OCI-M1 (cell line): ENCODE data around the gene LMO1.

ENCODE experiments used
- DNase-seq: peaks from one replicate; lab custom pipeline; 2025; lab: John Stamatoyannopoulos, UW

LMO1 gene

DNA sequence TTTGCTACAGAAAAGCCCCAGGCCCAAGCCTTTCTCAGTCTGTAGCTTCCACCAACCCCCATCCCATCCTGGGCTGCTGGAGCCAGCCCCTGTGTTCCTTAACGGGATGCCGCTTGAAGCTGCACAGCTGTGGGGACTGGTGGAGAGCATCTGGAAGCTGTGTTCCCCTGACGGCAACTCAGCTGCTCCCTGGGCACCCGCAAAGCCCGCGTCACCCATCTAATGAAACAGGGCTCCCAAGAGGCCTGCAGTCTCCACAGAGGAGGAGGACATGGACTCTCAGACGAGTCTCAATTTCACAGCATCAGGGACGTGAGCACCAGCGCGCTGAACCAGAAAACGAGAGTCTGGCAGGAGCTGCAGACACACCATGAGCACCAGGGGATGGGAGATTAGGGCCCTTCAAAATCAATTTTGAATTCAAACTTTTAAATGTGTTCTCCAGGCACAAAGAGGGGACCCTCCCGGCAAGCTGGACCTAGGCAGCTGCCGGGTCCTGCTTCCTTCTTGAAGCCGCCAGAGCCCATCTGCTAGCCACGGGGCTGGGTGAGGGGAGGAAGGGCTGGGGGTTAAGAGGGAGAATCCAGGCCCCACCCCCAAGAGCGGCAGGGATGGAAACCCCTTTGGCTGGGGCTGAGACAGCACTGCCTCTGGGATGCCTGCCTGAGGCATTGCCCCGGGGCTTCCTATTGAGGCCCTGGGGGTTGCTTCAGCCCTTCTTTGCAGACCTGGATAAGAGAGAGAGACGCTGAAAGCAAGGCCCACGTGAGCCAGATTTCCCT is 21.0 kb downstream of the LMO1 start:
- DNase-seq = no peak

DNA sequence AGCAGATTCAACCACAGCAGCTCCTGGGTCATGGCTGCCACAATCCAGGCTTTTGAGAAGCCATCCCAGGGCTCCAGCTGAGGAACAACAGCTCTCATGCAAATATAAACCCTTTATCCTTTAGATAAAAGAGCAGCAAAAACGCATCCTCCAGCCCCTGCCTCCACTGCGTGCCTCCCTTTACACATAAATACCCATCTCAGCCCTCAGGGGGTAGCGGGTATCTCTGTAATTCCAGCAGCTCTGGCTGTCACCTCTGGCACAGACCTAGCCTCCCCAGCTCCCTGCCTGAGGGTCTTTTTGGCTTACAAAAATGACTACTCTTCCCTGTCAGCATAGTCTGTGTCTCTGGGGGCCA is 21.6 kb downstream of the LMO1 start:
- DNase-seq = no peak

DNA sequence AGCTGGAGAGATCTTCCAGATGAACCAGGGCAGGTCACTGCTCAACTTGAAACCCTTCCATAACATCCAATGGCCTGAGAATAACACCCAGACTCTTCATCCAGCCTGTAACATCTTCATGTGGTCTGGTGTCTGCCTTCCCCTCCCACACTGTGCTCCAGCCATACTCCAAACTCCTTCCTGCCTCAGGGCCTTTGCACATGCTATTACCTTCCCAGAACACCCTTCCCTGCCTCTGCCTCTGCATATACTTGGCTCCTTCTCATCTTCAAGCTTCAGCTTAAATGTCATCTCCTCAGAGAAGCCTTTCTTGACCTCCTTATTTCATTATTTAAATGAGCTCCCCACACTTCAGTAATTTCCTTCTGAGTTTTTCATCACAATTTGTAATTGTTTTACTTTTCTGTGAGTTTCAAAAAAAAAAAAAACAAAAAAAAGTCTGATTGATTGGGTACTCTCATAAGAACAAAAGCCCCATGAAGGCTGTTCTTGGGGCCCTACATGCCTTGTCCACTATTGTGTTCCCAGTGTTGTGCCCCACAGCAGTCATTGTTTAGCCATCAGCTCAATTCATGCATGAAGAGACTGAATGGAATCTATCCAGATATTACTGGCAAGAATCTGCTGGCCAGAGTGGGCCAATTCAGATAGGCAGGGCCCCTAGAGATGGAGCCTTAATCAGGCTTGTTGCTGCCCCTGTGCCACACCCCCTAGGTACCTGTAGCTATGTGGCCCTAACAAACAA is 22.1 kb downstream of the LMO1 start:
- DNase-seq = no peak

DNA sequence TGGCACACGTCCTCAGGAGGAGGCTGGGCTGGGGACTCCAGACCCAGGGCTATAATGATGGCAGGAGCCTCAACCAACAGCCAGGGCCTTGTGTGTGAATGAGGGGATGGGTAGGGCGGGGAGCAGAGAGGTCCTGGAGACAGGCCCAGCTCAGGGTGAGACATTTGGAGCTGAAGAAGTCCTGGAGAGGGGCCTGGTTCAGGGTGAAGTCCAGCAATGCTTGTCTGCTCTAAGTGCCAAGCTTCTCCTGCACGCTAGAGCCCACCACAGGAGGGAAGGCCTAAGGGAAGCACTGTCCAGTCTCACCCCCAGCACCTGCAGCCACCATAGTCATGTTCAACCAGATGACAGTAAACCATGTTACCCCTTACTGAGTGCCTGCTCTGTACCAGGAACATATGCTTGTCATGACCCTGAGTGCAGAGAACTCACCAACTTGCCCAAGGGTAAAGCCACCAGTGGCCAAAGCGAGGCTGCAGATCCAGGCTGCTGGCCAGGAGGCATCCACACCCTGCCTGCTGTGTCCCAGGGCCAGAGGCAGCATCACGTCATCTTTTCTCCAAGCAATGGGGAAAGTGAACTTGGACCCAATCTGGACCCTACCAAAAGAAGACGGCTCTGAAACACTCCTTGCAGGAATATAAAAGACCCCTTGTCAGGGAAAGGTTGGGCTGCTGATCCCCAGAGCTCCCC is 24.0 kb downstream of the LMO1 start:
- no peak for DNase-seq

DNA sequence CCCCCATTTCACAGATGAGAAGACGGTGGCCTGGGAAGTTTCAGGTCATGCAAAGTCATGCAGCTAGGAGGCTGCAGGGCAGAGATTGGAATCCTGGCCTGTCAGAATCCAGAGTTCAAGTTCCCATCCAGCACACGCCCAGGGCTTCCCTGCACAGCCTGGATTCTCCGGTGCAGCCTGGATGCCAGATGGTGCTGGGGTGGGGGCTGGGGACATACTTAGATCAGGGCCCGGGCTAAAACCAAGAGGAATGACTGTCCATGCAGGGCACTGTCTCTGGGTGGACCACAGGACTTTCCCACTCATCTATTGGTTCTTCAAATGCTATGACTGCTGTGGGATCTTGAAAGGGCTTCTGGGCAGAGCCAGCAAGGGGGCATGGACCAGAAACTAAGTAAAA is 24.6 kb downstream of the LMO1 start:
- DNase-seq = no peak

DNA sequence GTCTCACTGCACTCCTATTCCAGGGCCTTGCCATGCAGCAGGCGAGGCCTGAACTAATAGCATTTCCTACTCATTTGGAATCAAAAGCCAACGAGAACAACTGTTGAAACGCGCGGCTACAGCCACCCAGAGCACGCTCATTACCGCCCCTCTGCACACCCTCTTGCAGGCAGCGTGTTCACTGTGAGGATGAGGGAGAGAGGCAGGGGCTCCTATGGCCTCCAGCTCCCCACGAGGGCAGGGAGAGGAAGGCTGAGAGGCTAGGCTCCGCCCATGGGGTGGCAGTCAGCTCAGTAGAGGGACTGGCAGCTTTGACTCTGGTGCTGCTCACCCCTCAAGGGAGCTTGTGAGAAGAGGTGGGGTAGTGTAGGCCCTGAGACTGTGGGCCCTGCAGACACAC is 26.2 kb downstream of the LMO1 start:
- DNase-seq = no peak

DNA sequence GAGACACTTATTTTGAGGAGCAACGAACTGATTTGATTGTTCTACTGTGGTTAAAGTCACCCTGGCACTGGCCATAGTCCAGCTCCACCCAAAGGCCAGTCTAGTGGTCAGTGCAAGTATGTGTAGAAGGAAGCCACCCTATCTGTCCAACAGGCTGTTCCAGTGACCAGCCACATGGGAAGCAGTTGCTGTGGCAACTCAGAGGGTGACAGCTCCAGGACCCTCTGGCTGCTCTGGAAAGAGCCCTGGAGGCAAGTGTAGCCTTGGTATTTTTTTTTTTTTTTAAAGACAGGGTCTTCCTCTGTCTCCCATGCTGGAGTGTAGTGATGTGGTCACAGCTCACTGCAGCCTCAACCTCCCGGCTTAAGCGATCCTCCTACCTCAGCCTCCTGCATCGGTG is 27.8 kb downstream of the LMO1 start:
- DNase-seq = no peak

DNA sequence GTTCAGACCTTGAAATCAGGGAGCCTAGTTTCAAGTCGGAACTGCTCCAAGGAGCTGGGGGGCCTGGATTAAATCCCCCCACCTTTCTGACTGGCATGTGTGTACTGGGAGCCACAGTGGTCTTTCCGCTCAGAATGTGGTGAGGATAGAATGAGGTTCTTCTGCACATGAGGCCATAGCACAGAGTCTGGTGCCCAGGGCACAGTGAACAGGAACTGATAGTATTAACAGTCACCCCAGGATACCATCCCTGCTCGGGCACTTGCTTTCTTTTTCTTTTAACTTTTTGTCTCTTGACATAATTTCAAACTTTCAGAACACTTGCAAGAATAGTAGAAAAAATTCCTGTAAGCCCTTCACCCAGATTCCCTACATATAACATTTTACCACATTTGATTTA is 28.8 kb downstream of the LMO1 start:
- DNase-seq = no peak

DNA sequence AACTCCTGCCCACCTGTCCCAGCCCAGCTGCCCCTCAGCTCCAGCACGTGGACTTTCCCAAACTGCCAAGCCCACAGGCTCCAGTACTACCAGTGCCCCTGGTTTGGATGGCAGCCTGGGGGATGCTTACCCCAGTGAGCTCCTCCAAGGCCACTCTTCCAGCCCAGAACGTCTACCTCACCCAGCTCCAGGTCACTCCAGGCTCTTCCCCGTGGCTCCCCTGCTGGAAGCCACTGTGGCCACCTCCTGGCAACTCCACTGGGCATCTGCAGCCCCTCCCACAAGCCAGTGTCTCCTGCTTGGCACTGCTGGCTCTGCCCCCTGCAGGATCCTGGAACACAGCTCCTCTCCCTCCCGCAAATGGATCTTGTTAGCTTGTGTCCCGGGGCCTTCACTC is 29.3 kb downstream of the LMO1 start:
- no peak for DNase-seq

DNA sequence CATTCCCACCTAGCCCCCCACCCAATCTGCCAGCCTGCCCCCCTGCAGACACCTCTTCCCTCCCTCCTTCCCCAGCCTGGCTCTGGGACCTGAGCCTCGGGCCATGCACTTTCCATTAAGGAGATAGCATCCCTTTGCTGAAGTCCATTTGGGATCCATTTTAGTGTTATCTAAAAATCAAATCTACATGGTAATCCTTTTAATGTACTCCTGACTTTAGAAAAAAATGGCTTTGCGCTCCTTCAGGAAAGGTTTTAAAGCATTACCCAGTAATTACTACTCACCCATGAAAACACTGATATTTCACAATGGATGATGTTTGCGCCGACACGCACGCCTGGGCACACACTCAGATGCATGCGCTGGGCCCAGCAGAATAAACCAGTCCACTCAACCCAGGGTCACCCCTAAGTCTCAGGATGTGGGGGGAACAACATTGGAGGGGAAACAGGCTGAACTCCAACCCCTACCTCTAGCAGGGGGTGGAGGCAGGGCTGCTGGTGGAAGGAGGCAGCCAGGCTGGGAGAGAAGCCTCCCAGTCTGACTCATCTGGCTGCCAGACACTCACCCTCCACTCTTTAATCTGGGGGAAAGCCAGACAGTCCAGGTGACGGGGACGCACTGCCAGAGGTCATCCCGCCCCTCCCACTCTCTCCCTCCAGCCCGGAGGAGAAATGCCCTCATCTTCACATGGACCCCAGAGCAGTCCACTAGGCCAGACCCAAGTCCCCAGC is 29.8 kb downstream of the LMO1 start:
- DNase-seq = no peak

DNA sequence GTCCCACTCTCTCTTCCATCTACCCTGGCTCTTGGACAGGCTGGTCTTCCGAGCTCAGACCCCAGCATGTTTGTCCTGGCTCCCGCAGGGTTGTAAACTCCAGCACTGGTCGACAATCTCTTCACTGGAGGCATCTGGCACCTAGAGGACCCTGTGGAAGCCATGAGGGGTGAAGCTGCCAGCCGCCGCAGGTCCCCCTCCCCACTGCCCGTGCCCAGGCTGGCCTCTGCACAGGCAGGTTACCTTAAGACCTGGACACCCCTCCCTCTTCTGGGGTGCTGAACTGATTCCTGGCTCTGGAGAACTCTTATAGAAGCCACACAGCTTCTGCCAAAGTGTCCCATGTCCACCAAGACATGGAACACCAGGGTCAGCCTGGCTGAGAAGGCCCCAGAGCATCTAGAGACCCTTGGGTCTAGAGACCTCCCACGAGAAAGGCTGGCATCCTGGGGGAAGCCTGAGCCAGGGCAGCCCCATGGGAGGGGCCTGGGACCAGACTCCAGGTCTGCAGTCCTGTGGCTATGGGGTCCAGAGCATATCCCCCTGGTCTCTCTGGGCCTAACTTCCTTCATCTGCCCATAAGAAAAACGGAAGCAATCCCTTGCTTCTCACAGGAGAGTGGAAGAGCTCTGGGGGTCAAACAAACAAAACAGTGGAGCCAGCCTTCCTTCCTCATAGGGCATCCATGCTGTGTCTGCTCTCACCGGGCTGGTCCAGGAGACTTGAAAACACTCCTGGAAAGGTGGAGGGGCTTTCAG is 30.6 kb downstream of the LMO1 start:
- DNase-seq = no peak

DNA sequence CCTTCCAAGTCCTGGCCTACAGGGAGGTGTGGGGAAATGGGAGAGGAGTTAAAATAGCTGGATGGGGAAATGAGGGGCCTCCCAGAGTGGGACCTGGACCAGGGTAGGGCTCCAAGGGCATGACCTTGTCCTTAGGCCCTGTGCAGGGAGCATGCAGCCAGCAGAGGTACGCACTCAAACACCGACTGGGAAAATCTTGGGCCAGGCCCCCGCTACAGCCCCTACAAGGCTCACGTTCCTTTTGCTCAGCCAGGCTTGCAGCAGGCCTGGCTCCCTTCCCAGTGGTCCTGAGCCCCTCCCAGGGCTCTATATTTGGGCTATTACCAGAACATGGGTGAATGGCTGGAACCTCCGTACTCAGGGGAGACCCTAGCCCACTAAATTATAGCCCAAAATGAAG is 31.3 kb downstream of the LMO1 start:
- no peak for DNase-seq

DNA sequence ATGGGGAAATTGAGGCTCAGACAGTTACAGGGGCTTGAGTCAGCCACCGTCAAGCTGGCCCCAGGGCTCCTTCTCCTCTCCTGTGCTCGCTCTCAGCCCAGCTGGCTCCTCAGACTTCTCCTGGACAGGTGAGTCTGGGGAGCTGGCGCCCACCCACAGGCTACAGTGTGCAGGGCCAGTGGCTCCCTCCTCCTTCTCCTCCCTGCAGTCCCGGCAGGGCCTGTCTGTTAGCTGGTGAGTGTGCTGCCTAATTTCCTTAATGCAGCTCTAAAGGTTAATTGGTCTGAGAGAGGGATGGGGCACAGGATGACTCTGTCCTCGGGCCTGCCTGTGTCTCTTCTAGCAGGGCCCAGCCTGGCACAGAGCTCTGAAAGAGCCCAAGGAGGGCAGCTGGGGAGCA is 31.7 kb downstream of the LMO1 start:
- no peak for DNase-seq

DNA sequence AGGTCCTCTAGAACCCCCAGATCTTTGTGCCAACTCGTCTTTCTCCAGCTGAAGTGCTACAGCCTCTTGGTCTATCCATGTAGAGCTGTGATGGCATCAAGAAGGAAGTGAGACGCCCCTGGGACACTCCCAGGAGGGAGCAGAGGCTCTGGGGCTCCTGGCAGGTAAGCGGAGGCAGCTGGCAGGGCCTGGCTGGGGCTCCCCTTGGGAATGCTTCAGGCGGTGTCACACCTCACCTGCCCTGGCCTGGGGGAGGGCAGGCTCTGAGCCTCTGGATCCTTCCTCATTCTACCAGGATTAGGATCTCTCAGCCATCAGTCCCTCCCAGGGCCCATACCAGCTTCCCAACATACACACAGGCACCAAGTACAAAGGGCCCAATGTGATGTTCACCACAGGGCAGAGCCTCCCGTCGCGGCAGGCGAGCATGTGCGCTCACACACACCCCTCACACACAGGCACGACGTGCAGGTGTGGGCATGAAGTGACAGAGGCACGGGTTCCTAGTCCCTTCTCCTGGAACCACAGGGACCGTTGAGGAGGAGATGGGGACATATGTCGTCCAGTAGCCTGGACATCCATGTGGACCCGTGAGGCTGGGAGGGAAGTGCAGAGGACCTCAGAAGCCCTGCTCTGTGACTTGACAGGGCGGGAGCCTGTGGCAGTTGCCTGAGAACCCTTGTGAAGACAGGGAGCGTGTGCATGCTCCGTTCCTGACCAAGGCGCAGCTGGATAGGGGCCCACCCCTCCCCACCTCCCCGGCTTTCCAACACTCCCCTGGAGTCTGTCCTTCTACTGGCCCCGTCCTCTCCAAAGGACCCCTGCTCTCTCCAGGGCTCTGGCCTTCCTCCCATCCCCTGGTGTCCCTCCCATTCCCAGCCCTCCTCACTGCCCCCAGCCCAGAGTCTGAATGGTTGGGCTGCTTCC is 32.5 kb downstream of the LMO1 start:
- no peak for DNase-seq

DNA sequence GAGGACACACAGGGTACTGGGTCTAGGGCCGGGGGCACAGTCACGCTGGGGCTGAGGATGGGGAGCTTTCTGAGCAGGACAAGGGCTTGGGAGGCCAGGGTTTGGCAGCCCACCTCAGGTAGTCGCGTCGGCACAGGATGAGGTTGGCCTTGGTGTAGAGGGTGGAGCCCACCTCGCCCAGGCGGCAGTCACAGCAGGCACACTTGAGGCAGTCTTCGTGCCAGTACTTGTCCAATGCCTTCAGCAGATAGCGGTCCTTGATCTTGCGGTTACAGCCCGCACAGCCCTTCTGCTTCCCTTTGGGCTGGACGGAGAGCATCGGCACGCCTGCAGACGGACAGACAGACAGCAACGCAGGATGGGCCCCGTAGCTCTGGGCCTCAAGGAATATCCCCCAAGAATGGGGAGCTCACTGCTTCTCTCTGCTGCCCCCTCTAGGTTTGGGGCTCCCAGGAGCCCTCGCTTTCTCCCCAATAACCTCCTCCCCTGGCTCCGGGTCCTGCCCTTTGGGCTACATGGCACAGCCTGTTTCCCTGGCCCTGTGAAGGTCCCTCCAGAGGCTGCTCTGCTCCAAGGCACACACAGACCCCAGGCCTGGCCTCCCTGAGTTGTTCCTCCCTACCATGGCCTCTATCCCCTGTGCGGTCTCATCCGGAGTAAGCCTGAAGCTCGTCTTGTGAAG is 33.4 kb downstream of the LMO1 start:
- DNase-seq = no peak

DNA sequence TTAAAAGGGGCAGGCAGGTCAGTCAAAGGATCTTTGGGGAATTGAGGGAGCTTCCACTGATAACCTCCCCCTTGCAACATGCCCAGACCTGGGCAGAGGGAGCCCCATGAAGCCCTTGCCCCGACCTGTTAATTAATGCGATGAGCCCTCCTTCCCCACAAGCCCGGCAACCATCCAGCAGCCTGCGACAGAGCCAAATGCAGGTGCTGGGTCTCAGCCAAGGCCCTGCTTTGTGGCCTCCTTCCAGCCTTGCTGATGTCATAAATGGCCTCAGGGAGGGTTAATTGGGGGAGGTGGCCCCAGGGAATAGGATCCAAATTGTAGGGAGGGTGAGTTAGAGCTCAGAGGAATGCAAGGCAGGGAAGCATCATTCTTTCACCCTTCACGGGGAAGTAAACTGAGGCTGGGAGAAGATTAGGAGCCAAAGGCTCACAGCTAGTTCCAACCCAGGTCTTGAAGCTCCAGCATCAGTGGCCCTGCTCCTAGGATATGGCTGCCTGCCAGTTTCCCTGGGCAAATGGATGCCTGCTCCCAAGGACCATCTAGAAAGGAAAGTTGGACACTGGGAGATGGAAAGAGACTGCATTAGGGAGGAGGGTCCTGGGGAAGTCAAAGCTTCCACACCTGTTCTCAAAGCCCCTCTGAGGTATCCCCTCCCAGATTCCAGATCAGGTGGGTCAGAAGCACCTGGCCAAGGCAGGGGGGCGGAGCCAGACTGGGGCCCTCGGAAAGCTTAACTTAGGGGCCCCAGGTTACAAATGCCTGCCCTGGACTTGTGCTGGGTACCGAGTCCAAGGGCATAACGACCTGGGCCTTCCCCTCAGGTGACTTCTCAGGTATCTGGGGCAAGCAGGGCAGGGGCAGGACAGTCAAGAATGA is 34.1 kb downstream of the LMO1 start:
- no peak for DNase-seq

DNA sequence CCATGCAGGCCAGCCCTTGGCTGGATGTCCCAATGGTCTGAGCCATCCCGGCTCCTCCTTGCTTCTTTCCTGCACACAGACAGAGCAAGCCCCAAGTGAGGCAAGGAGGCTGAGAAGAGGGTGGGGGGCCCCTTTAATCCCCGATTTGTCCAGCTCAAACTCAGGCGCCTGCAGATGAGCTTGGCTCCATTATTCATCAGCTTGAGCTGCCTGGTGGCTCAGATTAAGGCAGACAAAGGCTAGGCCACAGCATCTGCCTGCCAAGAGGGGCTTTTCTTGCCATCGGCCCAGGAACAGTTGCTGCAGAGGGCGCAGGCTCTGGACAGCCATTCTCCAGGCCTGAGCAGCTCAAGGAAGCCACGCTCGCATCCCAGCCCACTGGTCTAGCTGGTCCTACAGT is 35.4 kb downstream of the LMO1 start:
- no peak for DNase-seq

DNA sequence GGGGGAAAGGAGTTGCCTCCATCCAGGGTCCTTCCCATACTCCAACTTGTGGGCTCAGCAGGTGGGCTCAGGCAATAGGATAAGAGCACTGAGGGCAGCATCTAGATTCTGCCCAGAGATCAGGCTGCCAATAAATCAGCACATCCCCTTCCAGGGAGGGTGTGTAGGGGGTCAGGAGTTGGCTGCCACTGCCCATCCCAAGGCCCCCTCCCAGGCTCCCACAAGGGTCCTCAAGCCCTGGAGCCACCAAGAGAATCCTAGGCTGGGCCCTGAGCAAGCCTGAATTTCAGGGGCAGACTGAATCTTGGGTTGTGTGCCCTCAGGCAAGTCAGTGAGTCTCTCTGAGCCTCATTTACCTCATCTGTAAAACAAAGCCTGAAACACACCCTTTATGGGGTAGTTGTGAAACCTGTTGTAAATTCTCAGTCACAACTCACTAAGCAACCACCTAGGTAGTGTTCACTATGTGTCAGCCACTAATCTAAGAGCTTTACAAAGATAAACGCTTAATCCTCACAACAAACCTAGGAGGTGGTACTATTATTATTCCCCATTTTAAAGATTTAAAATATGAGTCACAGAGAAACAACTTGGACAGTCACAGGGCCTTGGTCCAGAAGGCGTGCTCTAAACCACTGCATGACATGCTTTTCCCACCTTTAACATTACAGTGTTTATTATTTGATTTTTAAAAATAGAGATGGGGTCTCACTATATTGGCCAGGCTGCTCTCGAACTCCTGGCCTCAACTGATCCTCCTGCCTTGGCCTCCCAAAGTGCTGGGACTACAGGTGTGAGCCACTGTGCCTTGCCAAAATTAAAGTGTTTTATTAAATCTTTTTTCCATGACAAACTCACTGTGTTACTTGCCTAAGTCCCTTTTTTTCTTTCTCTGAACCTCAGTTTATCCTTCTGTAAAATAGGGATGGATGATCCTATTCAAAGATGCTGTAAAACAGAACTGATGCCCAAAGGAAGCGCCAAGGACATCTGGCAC is 36.2 kb downstream of the LMO1 start:
- no peak for DNase-seq
